ENCODE results near the gene RHBG.

DNA sequence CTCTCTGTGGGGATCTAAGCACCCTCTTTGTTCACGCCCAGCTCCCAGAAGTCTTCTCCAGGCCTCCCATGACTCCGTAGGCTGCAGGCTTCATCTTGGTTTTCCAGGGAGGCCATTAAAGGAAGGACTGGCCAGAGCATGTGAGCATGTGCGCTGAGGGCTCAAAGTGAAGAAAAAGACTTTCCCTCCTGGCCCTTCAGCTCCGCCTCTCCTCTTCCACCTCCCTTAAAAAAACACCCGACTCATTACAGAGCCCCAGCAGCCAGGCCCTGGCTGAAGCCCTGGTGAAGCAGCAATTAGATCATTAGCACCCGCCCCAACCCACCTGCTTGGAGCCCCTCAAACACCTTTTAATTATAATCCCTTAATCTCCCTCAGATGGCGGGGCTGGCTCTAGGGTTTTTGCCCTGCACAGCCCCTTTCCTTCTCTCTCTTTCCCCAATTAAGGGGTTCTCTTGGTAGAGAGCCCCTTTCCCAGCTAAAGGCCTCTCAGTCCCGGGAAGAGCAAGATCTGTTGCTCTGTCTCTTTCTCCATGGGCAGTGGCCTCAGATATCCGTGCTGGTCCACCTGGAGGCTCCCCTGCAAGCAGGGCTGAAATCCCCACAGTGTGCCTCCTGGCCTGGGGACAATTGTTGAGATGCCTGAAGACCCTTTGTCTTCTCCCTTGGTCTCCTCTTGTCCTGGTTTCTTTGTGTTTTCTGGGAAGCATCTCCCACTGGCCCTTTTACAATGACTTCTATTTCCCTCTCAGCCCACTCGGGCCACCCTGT lies 30.5 kb downstream of the RHBG start:
- TF ChIP-seq CTCF (IDR thresholded peaks at IDR 0.05) (no peak), EZH2 (IDR thresholded peaks at IDR 0.05; ENCODE audit: borderline replicate concordance, insufficient read depth, low read depth, low read length, poor library complexity, severe bottlenecking) (no peak)

Measured in B cell (primary cell).